ENCODE results near the gene CWC27.
"Not testable (repeated sequence)": the region's sequence is repeated elsewhere in the genome, so short reads cannot be mapped to it uniquely, and the experiment has no call there.

The CWC27 gene

DNA sequence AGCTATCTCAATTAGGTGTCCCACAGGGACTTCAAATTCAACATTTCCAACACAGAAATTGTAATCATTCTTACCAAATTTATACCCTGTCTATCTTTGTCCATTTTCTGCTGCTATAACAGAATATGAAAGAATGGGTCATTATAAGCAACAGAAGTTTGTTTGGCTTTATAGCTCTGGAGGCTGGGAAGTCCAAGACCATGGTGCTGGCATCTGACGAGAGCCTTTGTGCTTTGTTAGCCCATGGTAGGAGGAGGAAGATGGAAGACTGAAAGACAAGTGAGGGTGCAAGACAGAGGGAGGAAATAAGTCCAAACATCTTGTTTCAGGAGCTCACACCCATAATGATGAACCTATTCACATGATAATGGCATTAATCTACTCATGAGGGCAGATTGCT is 72.2 kb downstream of the CWC27 start:
- DNase-seq: no peak

DNA sequence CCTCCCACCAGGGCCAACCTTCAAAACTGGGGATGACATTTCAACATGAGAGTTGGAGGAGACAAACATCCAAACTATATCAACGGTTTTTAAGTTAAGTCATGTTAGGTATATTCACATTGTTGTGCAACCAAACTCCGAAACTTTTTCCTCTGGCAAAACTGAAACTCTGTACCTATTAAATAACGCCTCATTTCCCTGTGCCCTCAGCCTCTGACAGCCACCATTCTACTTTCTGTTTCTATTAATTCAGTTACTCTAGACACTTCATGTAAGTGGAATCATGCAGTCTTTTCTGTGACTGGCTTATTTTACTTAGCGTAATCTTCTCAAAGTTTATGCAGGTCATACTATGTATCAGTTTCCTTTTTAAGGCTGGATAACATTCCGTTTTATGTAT is 85.0 kb downstream of the CWC27 start:
- DNase-seq: no peak

DNA sequence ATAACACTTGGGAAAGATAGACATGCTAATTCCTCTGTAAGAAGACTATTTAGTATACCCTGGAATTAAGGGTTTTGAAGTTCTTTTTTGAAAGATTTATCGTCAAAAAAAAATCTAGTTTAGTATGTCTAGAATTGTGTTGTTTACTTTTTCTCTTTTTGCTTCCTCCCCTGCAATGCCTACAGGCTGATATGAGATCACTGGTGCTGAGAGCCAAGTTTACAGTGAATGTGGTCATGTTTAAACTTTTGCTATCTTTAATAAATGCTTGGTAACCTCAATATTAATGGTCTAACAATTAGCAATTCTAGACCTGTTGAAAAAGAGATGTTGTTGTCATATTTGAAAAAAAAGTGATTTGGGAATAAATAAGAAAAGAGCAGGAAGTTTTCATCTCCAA is 86.1 kb downstream of the CWC27 start:
- DNase-seq: no peak

DNA sequence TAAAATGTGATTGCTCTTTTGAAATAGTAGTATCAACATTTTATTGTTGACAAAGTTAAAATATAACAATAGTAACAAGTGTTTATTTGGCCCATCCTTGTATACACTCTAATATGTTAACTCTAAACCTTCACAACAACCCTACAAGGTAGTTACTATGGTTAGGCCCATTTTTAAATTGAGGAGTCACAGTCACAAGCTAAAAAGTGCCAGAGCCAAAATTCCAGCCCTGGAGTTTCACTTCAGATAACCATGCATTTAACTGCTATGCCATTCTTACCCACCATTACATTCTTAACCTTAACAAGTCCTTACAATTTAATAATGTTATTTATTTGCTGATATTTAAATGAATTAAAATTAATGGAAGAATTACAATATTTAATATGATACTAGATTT is 91.2 kb downstream of the CWC27 start:
- DNase-seq: no peak

DNA sequence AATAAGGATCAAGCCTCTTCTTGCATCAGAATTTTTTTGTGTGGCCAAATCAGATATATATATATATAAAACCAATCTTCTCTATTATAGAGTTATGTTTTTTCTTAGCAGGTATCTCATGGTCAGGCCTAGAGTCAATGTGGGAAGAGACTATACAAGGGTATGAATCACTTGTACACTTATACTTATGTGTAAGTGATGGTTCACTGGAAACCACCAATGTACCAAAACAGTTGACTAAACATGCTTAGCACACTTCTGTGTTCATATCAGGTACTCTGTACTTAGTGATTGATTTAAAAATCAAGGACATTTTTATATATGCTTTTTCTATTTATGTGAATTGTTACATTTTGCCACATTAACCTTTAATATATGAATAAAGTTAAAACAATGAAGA is 92.6 kb downstream of the CWC27 start:
- DNase-seq: no peak

DNA sequence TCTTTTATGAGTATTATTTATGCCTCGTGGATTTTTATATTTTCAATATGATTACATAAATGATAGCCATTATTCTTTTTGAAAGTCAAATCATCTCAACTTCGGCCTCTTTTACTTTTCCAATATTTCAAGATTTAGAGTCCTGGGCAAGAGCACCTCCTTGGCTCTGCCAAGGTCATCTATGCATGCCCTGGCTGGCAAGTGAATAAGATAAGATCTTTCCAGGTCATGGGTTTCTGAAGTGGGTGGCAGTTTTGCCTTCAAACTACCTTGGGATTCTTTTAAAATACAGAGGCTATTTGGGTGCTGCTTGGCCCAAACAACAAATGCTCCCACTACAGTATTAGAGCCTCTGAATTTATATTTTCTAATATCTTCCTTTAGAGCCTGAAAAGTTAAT is 95.4 kb downstream of the CWC27 start:
- no peak for DNase-seq

DNA sequence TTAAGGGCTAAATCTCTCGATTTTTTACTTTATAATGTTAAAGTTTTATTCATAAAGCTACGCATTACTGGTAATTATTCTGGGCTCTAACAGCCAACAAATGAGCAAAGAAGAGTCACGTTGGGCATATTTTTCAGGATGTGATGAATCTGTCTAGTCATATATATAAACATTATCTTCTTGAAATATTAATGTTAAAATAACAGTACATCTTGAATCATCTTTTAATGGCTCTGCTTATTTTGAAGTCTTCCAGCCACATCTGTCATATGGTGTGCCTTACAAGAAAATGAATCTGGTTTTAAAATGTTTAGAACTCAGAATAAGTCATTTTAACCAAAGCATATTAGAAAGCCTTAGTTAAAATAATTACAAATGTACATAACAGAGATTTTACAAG is 96.9 kb downstream of the CWC27 start:
- no peak for DNase-seq

DNA sequence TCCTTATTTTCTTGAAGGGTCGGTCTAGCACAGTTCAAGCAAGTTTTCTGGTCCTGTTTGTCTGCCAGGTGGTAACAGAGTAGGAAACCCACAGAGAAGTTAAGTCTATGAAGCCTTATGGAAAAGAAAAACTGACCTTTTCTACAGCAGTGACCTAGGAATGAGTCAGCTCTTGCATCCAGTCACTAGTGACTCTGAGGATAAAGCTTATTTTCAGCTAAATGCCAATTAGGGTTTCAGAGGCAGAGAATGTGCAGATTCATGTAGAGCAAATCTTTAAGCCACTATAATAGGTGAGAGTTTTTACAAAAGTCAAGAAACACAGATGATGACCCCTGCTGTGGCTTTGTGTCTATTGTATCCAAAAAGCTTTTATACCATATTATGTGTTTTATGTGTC is 100.7 kb downstream of the CWC27 start:
- DNase-seq: no peak

DNA sequence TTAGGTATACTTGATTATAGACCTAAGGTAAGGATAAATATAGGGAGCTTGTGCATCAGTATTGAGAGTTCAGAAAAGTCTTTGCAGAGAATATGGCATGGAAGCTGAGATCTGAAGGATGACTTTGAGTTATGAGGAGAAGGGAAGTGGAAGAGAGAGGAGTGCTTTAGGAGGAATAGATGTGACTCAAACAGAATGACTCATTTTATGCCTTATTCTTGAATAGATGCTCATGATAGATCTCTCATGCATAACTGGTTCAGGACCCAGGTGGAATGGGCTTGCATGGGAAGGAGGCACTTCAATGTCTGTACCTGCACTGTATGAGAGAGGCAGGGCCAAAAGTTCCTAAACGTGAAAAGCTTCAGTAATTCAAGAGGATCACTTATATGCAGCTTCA is 103.3 kb downstream of the CWC27 start:
- DNase-seq: no peak

DNA sequence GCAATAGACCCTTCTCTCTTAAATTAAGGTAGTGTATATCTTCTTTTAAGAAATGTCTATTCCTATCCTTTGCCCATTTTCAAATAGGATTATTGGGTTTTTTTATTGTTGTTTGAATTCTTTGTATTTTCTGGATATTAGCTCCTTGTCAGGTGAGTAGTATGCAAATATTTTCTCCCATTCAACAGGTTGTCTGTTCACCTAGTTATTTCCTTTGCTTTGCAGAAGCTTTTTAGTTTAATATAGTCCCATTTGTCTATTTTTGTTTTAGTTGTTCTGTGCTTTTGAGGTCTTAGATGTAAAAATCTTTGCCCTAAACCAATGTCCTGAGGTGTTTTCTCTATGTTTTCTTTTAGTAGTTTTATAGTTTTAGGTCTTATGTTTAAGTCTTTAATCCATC is 104.7 kb downstream of the CWC27 start:
- no peak for DNase-seq

DNA sequence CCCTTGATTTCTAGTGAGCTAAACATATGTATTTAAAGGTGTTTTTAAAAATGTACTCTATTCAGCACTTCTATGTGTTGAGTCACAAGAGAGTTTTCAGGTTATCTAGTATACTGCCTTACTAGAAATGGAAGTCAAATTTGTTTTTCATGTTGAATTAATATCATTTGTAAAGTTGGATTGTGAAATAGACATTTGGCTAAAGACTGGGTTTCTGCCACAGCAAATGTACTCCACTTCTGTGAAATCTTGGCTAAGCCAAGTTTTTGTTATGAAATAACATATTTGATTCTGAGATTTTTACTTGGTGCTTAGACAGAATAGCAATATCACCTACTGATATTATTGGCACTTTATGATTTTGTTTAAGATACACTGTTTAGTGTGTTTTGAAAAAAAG is 106.0 kb downstream of the CWC27 start:
- DNase-seq: no peak

DNA sequence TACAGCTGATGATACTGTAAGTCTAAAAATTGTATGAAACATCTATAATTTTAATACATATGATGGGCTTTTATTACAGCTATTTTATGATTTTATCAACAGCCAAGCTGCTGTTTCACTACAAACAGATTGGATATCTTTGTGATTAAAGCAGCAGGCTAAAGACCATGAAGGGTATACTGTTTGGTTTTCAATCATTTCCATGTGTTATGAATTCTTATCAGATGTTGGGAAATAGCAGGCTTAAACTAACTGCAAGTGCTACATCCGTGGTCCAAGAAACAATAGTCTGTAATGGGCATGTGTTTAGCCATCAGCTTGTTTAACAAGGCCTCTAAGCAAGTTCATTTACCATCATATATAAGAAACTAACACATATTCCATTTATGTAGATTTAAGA is 107.5 kb downstream of the CWC27 start:
- no peak for DNase-seq

DNA sequence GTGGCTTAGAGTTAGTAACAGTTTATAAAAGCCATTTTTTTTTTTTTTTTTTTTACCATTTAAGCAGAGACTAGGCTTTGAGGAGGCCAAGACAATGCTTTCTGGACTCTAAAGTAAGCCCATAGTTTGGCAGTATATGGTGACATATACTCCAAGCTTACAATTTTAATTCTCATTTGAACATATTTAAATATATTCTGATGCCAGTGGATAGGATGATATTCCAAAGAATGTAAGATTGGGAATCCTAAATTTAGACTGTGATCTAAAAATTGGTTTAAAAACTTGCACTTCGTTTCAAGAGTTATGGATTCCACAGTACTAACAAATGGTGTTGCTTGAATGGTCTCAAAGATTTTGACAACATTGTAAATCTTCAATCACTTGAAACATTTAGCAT is 112.1 kb downstream of the CWC27 start:
- no peak for DNase-seq

DNA sequence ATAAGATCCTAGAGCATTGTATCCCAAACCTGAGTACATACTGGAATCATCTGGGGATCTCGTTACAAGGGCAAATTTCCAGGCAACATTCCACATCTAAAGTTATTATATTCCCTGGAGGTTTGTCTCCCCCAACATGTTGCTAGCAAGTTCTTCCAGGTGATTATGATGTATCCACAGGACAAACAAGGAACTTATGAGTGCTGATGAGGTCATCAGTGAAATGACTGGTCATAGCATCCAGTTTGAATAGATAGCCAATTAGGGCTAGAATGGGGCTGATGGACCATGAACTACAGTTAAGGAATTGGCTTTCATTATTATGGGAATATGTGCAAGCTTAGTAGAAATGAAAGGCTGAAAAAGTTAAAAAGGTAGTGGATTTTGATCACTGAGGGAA is 115.2 kb downstream of the CWC27 start:
- no peak for DNase-seq

DNA sequence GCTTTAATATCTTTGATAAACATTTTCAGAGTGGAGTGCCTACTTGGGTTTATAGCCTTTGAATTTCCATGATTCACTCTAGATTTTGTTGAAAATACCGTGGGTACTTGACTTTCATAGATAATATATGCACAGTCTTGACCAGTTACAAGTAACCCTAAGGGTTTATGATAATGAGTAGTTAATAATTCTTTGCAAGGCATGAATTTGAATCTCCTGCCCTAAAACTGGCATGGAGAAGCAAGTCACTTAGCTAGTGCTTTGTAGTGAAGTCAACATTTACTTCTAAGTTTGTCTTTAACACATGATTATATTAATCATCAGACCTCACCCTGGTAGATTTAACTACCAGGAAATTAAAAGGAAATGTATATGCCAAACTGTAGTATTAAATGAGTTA is 115.8 kb downstream of the CWC27 start:
- no peak for DNase-seq

DNA sequence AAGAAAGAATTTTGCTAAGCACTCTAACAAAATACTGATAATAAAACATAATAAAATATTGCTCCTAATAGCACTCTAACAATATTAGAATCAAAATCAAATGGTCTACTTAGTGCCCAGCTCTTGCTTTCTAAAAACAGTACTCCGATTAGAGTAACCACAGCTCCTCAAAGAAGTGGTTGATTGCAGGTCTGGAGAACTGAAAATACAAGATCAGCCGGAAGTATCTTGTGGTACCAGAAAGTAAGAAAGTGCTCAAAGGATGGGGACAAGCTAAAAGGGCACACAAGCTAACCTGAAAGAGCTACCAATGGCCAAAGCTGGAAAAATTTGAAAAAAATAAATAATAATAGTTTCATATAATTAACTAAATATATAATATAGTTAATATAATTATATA is 119.2 kb downstream of the CWC27 start:
- DNase-seq: no peak

DNA sequence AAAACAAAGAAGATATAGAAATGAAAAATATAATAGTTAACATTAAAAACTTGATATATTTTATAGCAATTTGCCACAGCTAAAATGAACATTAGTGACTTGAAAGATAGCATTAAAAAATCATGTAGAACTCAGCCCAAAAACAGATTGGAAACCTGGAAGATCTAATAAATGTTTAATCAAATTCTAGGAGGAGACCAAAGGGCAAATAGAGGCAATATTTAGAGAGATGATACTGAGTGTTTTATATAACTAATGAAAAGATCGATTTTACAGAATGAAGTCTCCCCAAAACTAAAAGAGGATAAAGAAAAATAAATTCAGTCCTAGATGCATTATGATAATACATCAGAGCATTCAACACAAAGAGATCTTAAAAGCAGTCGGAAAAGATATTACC is 127.0 kb downstream of the CWC27 start:
- DNase-seq: no peak

DNA sequence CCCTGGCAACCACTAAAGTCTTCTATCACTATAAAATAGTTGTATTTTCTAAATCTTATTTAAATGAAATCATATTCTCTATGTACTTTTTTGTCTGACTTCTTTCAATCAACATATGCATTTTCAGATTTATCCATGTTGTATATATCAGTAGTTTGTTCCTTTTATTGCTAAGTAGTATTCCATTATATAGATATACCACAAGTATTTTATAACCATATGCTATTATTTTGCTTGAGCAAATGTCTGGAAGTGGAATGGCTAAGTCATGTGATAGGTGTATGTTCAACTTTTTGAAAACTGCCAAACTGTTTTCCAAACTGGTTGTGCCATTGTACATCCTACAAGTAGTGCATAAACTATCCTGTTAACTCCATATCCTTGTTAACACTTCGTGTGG is 131.1 kb downstream of the CWC27 start:
- no peak for DNase-seq

DNA sequence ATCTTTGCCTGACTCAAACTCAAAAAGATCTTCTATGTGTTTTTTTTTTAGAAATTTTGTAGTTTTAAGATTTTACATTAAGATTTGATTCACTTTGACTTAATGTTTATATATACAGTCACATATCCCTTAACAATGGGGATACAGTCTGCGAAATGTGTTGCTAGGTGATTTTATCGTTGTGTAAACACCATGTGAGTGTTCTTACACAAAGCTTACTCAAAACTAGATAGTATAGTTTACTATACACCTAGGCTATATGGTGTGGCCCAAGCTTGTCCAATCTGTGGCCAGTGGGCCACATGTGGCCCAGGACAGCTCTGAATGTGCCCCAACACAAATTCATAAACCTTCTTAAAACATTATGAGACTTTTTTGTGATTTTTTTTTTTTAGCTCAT is 131.9 kb downstream of the CWC27 start:
- DNase-seq: no peak

DNA sequence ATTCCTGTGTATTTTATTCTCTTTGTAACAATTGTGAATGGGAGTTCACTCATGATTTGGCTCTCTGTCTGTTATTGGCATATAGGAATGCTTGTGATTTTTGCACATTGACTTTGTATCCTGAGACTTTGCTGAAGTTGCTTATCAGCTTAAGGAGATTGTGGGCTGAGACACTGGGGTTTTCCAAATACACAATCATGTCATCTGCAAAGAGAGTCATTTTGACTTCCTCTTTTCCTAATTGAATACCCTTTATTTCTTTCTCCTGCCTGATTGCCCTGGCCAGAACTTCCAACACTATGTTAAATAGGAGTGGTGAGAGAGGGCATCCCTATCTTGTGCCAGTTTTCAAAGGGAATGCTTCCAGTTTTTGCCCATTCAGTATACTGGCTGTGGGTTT is 138.7 kb downstream of the CWC27 start:
- not testable (repeated sequence) for DNase-seq

DNA sequence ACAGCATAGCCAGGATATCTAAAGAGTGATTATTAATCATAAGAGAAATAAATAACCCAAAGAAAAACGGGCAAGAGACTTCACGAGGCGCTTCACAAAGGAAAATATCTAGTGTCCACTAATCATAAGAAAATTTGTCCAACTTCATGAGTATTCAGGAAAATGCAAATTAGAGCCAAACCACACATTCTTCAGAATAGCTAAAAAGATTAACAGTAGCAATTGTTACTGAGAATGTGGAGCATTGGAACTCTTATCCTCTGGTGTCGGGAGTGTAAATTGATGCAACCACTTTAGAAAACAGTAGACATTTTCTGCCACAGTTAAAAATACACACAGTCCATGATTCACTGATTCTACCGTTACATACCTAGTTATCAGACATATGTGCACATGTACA is 145.7 kb downstream of the CWC27 start:
- DNase-seq: no peak

DNA sequence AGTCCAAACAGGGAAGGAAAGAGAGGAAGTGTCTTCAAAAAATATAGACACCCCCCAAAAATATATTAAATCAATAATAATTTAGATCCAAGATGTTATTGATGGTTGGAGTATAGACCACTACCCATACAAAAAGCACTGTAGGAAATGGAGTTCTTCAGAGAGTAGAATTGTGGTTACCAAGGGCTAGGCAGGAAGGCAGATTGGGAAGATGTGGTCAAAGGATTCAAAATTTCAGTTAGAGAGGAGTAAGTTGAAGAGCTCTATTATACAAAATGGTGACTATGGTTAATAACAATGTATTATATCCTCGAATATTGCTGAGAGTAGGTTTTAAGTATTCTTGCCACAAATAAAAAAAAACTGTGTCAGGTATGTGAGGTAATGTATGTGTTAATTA is 149.4 kb downstream of the CWC27 start:
- DNase-seq: no peak

DNA sequence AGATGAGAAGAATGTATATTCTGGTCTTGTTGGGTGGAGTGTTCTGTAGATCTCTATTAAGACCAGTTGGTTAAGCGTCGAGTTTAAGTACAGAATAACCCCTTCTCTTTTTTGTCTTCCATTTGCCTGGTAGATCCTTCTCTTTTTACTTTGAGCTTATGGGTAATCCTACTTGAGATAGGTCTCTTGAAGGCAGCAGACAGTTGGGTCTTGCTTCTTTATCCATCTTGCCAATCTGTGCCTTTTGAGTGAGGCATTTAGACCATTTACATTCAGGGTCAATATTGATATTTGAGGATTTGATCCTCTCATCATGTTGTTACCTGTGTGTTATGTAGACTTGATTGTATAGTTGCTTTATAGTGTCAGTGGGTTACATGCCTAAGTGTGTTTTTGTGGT is 152.7 kb downstream of the CWC27 start:
- DNase-seq: no peak

DNA sequence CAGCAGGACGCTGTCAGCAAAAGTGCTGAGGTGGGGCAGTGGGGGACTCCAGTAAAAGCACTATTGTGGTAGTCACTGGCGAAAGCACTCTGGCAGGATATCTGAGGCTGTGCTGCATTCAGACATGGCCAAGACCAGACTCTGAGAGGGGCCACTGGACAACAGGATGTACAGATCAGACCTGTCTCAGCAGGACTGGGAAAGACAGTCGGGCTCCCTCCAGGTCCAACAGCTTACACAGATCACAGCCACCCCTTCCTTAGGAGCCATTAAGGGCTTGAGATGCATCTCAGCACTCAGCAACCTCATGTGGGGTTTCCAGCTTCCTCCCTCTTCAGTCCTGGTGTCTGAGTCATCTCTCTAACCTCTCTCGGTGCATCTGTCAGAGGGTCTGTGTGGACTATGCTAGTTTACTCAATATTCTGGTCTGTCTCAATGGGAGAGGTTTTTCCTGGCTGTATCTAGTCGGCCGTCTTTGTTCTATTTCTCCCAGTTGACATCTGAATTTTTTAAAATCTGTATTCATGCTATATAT is 154.5 kb downstream of the CWC27 start:
- no peak for DNase-seq

DNA sequence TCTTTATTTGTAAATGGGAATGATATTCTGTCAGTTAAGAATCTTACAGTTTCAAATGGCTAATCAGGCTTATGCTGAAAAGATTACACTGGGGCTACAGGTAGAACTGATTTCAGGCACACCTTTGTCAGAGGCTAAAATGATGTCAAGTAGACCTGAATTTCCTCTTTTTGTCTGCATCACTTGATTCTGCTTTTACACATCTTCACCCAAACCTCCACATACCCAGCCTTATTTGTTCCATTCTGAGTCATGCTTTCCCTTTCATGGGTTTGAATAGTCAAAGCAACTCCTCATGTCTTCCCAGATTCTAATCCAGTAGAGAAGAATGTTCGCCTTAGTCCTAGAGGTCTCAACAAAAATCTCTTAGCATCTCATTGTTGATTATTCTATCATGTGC is 156.4 kb downstream of the CWC27 start:
- no peak for DNase-seq

DNA sequence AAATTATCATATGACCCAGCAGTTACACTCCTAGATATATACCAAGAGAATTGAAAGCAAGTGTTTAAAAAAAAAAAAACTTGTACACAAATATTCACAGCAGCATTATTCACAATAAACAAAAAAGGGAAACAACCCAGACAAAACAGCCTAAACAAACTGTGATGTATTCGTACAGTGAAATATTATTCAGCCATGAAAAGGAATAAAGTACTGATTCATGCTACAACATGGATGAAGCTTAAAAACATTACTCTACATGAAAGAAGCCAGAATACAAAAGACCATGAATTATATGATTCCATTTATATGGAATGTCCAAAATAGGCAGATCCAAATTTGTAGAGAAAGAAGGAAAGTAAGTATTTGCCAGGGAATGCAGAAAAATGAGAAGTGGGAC is 161.1 kb downstream of the CWC27 start:
- no peak for DNase-seq

Measured in CD4-positive, alpha-beta T cell treated with Interferon alpha-2 for 1 hour (primary cell).